ENCODE results near the gene MAP2K7.
A peak's percentile ranks its signal among the peaks of the same experiment; 100 is the strongest.

Gene MAP2K7

DNA sequence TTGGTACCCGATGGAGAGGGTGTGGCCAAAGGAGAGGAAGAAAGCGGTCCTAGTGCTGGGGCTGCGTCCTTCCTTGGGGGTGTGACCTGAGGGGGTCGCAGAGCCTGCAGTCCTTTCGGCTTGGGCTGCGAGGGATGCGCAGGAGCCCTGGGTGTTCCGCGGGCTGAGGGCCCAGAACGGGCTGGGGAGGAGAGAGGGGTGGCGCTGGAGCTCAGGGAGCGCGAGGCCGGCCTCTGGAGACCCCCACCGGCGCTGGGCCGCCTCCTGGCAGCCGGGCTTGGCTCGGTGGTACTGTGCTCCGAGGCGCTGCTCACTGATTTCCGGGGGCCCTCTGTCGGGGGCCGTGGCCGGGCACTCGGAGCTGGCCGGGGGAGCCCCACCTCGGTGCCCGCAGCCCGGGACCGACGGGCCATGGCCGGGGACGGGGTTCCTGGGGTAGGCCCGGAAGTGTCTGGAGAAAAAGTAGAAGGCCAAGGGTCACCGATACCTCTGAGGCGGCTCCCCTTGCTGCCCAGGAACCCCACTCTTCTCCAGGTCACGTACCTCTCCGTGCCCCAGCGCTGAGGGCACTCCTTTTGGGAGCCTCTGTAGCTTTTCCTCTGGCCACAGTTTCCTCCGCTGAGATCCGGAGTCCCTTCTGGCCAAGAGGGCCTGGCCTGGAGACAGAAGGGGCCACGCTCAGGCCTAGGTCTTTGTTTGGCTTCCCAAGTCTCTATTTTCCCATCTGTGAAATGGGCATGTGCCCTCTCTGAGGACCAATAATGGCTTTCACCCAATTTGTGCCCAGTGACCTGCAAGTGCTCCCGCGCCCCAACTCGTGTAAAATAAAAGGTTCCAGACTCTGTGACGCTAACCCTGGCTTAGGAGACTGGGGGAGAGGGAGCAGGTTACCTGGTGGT is 31.1 kb upstream of the MAP2K7 start:
- TF ChIP-seq, protein P1, sequence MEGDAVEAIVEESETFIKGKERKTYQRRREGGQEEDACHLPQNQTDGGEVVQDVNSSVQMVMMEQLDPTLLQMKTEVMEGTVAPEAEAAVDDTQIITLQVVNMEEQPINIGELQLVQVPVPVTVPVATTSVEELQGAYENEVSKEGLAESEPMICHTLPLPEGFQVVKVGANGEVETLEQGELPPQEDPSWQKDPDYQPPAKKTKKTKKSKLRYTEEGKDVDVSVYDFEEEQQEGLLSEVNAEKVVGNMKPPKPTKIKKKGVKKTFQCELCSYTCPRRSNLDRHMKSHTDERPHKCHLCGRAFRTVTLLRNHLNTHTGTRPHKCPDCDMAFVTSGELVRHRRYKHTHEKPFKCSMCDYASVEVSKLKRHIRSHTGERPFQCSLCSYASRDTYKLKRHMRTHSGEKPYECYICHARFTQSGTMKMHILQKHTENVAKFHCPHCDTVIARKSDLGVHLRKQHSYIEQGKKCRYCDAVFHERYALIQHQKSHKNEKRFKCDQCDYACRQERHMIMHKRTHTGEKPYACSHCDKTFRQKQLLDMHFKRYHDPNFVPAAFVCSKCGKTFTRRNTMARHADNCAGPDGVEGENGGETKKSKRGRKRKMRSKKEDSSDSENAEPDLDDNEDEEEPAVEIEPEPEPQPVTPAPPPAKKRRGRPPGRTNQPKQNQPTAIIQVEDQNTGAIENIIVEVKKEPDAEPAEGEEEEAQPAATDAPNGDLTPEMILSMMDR (conservative IDR thresholded peaks at IDR 0.05; ENCODE audit: low read length) = no peak
- no peak for DNase-seq (ENCODE audit: low read depth)
- H3K4me3 ChIP-seq (ENCODE audit: low read length) = no peak overlapping the region

DNA sequence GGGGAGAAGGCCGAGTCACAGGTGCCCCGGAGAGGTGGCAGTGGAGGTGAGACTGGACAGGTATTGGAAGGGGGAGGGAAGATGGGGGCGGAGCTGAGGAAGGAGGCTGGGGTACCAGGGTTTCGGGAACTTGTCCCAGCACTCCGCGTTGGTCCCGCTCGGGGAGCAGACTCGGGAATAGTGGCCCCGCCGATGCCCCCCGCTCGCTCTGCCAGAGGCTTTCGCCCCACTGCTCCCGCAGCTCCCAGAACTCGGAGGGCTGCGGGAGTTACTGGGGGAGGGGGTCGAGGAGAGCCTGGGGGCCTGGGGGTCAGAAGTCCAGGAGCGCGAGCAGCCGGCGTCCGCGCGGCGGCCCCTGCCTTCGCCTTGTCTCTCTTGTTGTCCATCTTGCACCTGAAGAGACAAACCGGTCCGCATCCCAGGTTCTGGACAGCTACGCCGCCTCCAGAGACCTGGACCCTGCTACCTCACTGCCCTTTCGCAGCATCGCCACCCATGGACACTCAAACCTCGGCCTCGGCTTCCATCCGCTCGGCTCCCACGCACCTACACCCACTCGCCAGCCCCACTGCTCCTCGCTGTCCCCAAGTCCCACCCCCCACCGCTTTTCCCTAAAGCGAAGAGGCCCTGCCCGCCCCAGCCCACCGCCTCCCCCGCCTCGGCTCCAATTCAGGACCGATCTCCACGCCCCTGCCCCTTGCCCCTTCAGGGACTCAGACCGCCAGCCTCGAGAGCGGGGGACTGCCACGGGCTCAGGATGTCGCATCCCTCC is 30.2 kb upstream of the MAP2K7 start:
- no peak overlapping the region for H3K4me3 ChIP-seq (ENCODE audit: low read length)
- no peak for DNase-seq (ENCODE audit: low read depth)
- TF ChIP-seq, protein P1 (conservative IDR thresholded peaks at IDR 0.05; ENCODE audit: low read length) = no peak

DNA sequence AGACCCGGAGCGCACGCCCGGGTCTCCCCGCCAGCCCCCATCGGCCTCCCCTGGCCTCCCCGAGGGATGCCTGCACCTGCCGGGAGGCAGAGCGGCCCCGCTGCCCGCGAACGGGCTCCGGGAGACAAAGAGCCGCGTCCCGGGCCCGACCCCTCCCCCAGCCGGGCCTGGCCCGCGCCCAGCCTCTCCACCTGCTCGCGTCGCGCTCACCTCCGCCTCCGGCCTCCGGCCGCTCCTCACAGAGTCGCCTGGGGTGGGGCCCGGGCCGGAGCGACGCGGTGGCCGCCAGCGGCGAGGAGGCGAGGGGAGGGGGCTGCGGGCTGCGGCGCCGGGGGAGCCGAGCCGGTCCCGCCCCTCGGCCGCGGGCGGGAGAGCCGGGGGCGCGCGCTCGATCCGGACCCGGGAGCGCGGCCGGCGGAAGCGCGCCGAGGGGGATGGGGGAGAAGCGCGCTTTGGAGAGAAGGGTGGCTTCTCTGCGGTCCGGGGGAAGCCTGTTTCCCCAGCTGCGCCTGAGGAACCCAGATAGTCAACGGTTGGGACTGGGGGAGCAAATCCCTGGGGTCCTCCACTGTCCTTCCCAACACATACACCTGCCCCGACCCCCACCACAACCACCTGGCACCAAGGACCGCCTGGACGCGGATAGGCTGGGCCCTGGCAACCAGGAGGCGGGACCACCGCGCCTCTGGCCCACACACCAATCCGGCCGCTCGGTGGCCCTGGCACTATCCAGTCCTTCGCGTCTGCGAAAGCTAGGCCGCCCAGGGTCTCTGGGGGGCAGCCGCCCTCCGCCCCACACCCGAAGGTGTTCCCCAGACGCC is 29.4 kb upstream of the MAP2K7 start, which contains the start of gene PRR36:
PRR36 (minus strand) TSS at position 315 of the 821 bp plus-strand sequence. CDS start 701 bp downstream, outside the sequence.
- DNase-seq (ENCODE audit: low read depth) = no peak
- TF ChIP-seq, protein P1 (conservative IDR thresholded peaks at IDR 0.05; ENCODE audit: low read length) = no peak
- peak within 1 kb of the TSS; percentile 22; the same call in 1 of the 2 replicates for H3K4me3 ChIP-seq (ENCODE audit: low read length)

DNA sequence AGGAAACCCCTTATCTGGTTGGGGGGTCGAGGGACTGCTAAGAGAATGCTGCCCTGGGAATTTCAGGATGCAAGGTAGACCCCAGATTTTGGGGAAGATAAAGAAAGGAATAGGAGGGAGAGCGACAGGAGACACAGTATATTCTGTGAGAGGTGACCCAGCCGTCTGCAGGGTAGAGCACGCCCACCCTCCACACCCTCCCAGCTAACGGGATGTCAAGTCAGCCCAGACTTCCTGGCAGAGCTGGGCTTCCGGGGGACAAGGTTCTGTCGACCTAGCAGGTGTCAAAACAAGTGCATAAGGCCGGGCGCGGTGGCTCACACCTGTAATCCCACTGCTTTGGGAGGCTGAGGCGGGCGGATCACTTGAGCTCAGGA is 28.8 kb upstream of the MAP2K7 start:
- TF ChIP-seq, protein P1 (conservative IDR thresholded peaks at IDR 0.05; ENCODE audit: low read length) = no peak
- no peak overlapping the region for H3K4me3 ChIP-seq (ENCODE audit: low read length)
- DNase-seq (ENCODE audit: low read depth) = no peak

DNA sequence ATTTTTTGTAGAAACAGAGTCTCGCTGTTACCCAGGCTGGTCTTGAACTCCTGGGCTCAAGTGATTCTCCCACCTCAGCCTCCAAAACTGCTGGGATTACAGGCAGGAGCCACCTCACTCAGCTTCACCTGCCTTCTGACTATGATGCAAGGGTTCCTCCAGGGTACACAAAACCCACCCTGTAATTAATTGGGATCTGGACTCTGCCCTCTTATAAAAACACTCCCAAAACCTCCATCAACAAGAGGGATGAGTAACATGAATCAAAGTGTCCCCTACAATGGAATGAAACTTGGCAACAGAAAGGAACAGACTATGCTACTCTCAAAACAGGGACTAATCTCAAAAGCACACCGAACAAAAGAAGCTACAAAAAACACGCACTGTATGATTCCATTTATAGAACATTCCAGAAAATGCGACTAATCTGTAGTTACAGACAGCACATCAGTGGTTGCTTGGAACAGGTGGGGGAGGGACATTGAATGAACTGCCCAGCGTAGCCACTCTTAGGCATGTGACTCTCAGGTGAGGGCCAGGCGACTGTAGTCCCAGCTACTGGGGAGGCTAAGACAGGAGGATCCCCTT is 26.3 kb upstream of the MAP2K7 start:
- H3K4me3 ChIP-seq (ENCODE audit: low read length) = no peak overlapping the region
- DNase-seq (ENCODE audit: low read depth) = no peak
- TF ChIP-seq, protein P1 (conservative IDR thresholded peaks at IDR 0.05; ENCODE audit: low read length) = no peak

DNA sequence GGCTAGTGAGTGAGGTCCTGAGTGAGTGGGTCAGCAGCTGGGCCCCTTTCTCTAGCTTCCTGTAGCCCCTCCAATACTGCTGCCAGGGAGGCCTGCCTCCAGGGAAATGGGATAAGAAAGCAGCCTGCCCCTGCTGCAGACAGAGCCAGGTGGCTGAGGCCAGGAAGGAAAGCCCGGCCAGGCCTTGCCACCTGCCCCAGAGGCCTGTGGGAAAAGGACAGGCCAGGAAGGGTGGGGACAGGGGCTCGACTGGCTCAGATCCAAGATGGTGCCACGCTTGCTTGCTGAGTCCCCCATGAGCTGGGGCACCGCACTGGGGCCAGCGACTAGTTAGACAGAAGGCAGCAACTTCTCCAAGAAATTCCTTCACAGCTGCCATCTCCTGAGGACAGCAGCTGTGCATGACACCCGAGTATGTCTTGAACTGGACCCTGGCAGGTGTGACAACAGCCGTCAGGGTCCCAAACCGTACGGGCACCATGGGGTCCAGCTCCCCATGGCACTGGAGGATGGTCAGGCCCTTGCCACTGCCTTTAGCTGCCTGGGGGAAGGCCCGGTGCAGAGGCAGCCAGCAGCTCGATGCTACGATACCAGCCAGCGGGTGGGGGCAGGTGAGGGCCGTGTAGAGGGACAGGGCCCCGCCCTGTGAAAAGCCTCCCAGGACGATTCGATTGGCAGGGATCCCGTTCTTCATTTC is 24.4 kb upstream of the MAP2K7 start:
- TF ChIP-seq, protein P1 (conservative IDR thresholded peaks at IDR 0.05; ENCODE audit: low read length) = no peak
- no peak for DNase-seq (ENCODE audit: low read depth)
- no peak overlapping the region for H3K4me3 ChIP-seq (ENCODE audit: low read length)
